GM21526 (cell line): ENCODE measurements around the gene TTYH2.

Experiments
- ATAC-seq: cut with Tn5 transposase; IDR thresholded peaks from one replicate; pipeline ENCODE4 v1.9.1; 2021; ENCODE audit warnings: moderate library complexity; ENCODE audit not compliant: unreplicated experiment, low FRiP score

TTYH2 gene

GRCh38 chr17:74192950-74193781, 20.2 kb upstream of the TTYH2 start:
- ATAC-seq = no peak

DNA sequence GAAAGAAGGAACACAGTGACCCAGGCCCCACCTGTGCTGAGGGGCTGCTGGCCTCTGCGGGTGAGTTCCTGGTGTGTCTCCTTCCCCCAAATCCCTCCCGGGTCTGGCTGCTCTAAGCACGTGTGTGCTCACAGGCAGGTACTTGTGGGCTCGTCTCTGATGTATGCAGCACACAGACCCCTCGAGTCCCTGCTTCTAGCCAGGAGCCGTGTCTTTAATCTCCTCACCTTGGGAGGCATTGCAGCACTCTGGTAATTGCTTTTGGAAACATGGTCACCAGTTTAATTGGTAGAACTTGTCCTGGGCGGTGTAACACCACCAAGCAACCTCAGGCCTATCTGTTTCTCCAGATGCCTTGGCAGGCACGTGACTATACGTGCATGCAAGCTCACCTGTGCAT, 18.7 kb upstream of the TTYH2 start:
- no peak for ATAC-seq

- ATAC-seq = no peak
Observed at GRCh38 chr17:74196541-74197317, 16.6 kb upstream of the TTYH2 start.

DNA sequence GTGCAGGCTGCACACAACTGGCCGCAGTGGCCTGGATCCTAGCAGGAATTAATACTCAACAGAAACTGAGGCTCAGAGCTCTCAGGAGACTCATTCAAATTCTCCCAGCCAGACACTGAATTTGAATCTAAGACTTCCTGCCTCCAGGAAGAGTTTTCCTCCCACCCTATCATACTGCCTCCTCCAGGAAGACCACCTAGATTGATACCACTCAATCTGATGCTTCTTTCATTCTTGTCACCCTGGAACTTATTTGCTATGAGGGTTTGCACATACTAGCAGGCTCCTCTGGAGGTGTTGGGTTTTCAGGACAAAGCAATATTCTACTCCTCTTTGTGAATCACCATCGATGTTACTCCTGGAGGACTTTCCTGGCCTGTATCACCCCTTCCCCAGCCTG, 15.6 kb upstream of the TTYH2 start:
- ATAC-seq = no peak

DNA sequence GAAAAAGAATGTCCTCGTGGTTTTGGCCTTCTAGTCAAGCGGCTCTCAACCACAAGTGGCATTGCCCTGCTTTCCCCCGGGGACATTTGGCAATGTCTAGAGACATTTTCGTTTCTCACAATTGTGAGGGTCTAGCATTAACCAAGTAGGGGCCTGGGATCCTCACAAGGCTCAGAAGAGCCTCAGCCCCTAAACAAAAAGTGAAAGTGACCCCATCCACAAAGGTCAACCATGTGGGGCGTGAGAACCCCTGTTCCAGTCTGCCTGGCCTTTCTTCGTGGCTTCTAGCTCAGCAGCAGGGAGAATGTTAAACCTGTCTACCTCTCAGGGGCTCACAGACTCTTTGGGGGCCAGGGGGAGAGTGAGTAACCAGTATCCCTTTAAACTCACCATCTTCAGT, 14.7 kb upstream of the TTYH2 start:
- no peak for ATAC-seq

DNA sequence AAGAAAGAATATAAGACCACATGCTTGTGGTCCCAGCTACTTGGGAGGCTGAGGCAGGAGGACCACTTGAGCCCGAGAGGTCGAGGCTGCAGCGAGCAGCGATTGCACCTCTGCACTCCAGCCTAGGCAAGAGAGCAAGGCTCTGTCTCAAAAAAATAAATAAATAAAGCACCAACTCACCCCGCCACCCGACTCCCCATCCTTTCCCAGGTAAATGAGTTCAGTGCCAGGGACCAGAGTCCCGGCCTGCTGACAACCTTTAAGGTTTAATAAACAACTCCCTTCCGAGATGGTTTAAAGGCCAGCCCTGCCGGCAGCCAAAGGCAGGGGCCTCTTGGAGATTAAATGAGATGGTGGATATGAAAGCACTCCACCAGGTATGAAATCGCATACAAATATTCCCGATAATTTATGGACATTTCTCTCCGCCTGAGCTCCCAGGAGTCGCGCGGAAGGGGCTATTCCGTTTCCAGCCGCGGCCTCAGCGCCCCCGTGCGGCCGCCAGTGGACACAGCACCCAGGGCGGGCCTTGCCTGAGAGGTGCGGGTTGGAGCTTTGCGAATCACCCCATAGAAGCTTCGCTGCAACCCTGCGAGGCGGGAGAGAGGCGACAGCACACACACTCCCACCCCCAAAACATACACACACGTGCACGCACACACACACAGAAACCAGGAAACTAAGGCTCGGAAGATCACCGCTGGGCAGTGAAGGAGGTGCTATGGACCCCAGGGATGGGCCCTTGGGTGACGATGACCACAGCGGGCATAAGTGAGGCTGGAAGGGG, 13.9 kb upstream of the TTYH2 start:
- no peak for ATAC-seq

- ATAC-seq = no peak
Observed at GRCh38 chr17:74200112-74200511, 13.3 kb upstream of the TTYH2 start.

GRCh38 chr17:74201250-74201649, 12.1 kb upstream of the TTYH2 start:
- ATAC-seq = no peak

DNA sequence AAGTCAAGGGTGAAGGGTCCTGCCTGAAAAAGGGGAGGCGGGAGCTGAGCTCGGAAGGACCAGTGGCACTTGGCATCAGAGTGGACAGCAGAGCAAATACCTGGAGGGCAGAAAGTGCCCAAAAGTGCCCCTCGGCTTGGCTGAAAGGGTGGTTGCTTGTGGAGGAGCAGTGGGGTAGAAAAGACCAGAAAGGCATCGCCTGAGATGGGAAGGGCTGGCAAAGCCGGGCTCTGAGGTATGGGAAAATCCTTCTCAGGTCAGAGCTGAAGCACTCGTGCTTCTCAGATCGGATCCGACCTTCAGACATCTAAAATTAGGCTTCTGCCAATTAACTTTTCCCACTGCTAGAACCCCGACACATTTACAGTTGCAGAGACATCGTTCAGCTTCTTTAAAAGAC, 11.4 kb upstream of the TTYH2 start:
- no peak for ATAC-seq

DNA sequence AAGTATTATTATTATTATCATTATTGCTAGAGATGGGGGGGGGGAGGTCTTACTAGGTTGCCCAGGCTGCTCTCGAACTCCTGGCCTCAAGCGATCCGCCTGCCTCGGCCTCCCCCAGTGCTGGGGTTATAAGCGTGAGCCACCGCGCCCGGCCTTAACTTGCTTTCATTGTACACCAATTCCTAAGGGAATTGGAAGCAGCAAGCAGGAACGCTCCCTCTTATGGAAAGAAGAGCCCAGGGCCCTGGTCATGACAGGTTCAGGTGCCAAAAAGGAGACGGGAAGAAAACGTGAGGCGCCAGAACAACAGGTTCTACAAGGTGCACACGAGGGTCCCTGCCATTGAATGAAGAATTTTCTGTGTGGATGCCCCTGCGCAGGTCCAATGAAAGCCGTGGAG, 10.4 kb upstream of the TTYH2 start:
- no peak for ATAC-seq

DNA sequence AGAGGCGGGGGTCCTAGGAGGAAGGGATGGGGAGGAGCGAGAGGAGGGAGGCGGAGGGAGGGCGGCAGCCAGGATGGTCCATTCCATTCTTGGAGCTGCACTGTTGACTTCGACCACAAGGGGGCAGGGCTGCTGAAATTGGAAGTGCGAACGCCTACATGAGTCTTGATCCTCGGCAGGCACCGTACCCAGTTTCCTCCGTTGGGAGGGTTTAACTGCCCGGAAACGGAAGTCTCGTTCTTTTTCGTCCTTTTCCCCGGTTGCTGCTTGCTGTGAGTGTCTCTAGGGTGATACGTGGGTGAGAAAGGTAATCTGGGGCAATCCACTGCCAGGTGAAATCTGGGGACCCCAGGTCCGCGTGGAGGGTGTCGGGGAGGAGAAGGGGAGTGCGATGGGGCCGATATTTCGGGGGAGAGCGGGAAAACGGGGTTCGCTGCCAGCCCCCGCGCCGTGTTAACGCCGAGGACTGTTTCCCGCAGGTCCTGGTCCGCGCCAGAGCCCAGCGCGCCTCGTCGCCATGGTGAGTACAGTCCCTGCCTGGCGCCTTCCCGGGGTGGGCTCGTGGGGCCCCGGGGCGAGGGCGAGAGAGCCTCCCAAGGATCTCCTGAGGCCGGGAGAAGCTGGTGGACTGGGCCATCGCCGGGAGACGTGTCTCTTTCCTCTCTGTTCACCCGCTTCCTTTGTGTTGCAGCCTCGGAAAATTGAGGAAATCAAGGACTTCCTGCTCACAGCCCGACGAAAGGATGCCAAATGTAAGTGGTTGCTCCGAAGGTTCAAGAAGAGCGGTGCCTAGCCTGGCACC, 9.7 kb upstream of the TTYH2 start, which contains the start of gene RPL38:
TSS of gene RPL38 (plus strand) at position 240 of the 802 bp plus-strand sequence. CDS start at position 518, 278 bp downstream.
- peak; percentile 64 for ATAC-seq

- ATAC-seq = no peak
Observed at GRCh38 chr17:74204474-74204873, 8.9 kb upstream of the TTYH2 start.

DNA sequence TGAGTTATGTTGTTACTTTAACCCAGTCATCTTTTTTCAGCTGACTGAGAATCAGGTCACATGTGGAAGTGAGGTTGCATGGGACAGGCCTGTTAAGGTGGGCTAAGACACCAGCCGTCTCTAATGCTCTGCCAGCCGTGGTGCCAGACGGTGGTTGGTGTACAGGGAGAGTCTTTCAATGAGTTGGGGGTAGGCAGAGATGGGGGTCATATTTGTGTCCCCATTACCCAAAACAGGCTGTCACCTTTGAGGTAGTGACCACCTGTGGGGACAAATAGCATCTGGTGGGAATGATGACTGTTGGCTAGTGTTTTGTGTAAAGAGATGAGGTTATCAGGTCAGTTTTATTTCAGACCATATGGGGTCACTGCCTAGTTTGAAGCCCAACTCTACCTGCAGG, 8.1 kb upstream of the TTYH2 start:
- ATAC-seq = no peak

DNA sequence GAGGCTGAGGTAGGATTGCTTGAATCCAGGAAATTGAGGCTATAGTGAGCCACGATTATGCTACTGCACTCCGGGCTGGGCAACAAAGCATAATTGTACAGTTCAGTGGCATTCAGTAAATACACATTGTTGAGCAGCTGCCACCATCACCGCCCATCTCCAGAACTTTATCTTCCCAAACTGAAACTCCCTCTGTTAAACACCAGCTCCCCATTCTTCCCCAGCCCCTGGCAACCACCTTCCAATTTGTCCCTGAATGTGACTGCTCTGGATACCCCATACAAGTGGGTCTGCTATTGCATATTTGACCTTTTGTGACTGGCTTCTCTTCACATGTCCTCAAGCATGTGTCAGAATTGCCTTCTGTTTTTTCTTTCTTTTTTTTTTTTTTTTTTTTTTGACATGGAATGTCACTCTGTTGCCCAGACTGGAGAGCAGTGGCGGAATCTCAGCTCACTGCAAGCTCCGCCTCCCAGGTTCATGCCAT, 7.0 kb upstream of the TTYH2 start:
- ATAC-seq = no peak

- ATAC-seq = no peak
Observed at GRCh38 chr17:74210191-74211140, 2.9 kb upstream of the TTYH2 start.

- no peak for ATAC-seq
Observed at GRCh38 chr17:74211141-74211911, 2.0 kb upstream of the TTYH2 start.

DNA sequence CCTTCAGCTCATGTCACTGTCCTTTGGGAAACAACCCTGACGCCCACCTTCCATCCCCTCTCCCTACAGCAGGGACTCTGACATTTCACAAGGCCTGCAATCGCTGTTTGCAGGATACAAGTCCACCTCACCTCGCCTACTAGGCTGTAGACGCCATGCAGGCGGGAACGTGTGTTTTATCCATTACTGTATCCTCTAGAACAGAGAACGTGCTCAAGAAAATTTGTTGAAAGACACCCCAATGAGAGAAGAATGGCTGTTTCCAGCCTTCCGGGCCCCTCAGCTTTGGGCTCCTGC, 1.5 kb upstream of the TTYH2 start:
- no peak for ATAC-seq

DNA sequence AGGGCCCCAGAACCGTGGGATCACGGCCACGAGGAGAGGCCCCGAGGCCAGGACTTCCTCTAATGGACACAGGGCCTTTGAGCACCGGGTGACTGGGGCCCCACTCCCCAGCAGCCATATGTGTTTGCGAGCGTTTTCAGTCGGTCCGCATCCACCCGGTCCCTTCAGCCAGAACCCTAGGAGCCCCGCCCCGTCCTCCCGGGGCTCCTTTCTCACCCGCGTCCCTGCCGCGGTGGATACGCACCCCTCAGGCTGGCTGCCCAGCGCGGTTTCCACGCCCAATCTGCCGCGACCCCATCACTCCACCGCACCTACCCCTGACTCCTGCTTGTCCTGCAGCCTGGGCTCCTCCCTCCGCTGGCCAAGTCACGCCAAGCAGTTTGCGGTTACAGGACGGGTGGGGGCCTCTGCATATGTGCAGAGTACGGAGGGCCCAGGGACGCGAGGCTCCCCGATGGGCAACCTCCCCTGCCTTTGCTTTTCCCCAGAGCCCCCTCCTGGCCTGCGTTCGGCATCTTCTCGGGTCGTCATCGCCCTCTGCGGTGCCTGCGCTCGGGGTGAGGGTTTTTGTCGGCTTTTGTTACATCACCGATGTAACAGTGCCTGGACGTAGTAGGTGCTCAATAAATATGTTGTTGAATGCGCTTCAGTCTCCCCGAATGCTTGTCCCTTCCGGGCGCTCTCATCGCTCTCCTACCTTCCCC, 1.0 kb upstream of the TTYH2 start:
- ATAC-seq = peak; percentile 11
